ENCODE data around the gene LRP4. TPM values are rescaled to one million over a fixed set of nuclear protein-coding genes. Genes with fewer than 3 reads are reported as not detected.
A peak's percentile ranks its signal among the peaks of the same experiment; 100 is the strongest.

LRP4 gene
- total and polyA plus RNA-seq, 10 donors, result 0.88 to 30.7 (median 19.9) TPM

DNA sequence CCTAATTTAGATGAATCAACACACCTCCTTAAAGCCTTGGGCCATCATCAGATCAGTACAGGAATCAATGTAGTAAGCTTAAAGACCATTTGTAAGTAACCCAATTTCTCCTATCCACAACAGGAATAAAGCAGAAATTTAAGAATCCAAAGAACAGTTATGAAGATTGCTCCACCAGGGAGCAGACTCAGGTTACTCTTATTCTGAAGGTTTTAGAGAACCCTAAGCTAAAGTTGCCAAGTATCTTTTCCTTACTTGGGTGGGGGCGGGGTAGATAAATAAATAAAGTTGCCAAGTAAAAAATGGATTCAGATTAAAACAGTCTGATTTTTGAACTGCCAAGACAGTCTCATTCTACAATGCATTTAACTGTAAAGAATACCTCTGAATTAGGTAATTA lies 90.4 kb downstream of the LRP4 start:
- intact Hi-C loops (cut with DNase I; ENCODE audit: low total_unique reads), result no loop called here
- H3K27me3 ChIP-seq (replicated peaks in 1 of 7), result no peaks in the 10 kb centered on the region
- peaks cover 5 to 34% (median 24%) of the 10 kb centered on the region in 6 donors for H3K4me1 ChIP-seq
- no peaks in the 10 kb centered on the region for H3K9me3 ChIP-seq
- no peak for DNase-seq
- 74 to 93% (median 88%) methylated on average over 1 of the region's 1 CpG for WGBS, 5 donors
- H3K27ac ChIP-seq, result no peak overlapping the region
- TF ChIP-seq POLR2AphosphoS5 (IDR thresholded peaks at IDR 0.05) (no peak), POLR2A (IDR thresholded peaks at IDR 0.05) (no peak)
- TF ChIP-seq, protein P1, sequence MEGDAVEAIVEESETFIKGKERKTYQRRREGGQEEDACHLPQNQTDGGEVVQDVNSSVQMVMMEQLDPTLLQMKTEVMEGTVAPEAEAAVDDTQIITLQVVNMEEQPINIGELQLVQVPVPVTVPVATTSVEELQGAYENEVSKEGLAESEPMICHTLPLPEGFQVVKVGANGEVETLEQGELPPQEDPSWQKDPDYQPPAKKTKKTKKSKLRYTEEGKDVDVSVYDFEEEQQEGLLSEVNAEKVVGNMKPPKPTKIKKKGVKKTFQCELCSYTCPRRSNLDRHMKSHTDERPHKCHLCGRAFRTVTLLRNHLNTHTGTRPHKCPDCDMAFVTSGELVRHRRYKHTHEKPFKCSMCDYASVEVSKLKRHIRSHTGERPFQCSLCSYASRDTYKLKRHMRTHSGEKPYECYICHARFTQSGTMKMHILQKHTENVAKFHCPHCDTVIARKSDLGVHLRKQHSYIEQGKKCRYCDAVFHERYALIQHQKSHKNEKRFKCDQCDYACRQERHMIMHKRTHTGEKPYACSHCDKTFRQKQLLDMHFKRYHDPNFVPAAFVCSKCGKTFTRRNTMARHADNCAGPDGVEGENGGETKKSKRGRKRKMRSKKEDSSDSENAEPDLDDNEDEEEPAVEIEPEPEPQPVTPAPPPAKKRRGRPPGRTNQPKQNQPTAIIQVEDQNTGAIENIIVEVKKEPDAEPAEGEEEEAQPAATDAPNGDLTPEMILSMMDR (IDR thresholded peaks at IDR 0.05 in 8 of 11, conservative IDR thresholded peaks at IDR 0.05 in 3 of 11), result no peak
- no peaks in the 10 kb centered on the region for H3K36me3 ChIP-seq
- no peak overlapping the region for H3K4me3 ChIP-seq

DNA sequence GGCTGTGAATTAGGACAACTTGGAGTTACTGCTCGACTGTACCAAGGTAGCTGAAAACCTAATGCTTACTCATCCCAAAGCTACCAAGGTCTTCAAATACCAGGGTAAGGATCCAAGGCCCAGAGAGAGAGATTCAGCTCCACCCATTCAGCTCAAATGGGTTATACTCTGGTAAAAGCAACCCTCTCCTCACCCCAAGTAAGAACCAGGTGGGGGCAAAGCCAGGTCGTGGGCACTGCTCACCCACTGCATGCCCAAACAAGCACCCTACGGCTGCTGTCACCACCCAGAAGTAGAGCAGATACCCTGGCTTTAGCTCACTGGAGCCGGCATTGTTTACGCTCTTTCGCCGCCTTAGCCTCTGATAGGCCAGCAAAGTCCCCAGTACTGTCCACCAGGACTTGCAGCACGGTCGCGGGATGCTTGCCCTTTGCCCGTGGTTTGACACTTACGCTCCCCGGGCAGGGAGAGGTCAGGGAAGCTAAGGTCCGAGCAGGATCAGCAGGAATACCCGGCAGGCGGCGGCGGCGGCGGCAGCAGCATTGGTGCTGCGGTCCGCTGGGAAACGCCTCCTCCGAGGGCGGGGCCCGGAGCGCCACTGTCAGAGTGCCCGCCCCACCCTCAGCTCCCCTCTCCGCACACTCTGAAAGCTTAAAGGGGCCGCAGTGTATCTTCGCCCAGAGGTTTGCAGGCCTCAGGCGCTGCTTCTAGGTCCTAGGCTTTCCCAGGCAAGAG lies 91.9 kb downstream of the LRP4 start:
- TF ChIP-seq, protein P1 (IDR thresholded peaks at IDR 0.05 in 8 of 11, conservative IDR thresholded peaks at IDR 0.05 in 3 of 11), result peak in 4 of 11 experiments; percentile 5 to 31 (median 22)
- TF ChIP-seq POLR2A (IDR thresholded peaks at IDR 0.05) (no peak), POLR2AphosphoS5 (IDR thresholded peaks at IDR 0.05) (peak; percentile 49 to 82 (median 75))
- H3K4me1 ChIP-seq, result peaks cover 5 to 34% (median 24%) of the 10 kb centered on the region in 6 donors
- H3K27me3 ChIP-seq (replicated peaks in 1 of 7), result no peaks in the 10 kb centered on the region
- peak overlapping the region in 6 of 8 donors; percentile 14 to 79 (median 69) for H3K27ac ChIP-seq
- no peaks in the 10 kb centered on the region for H3K36me3 ChIP-seq
- DNase-seq, result peak; percentile 95
- WGBS, 5 donors, result 4 to 7% (median 6%) methylated on average over 20 to 32 of the region's 32 CpGs
- peak overlapping the region; percentile 40 to 77 (median 51) for H3K4me3 ChIP-seq
- intact Hi-C loops (cut with DNase I; ENCODE audit: low total_unique reads), result no loop called here
- no peaks in the 10 kb centered on the region for H3K9me3 ChIP-seq

DNA sequence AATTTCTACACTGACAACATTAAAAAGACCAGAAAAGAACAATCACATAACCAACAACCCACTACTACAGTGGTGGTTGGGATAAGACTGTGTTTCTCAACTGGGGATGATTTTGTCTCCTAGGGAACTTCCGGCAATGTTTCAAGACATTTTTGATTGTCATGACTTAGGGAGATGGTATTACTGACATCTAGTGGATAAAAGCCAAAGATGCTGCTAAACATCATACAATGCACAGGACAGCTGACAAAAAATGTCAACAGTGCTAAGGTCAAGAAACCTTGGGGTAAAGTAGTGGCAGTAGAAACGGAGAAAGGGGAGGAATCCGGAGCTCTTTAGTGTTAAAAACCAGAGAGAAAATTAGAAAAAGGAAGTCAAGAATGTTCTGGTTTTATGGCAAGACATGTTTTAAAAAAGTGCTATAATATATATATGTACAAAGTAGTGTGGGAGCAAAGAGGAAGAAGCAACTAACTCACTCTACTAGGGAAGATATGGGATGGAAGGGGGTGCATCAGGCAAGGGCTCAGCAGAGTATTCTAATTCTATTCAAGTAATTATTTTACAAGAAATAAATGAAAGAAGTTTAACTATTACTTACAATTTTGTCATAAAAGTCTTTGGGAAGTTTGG lies 109.4 kb downstream of the LRP4 start:
- Histone ChIP-seq H3K36me3 (peaks cover 0 to 98% (median 47%) of the 10 kb centered on the region in 6 donors), H3K9me3 (no peaks in the 10 kb centered on the region), H3K27me3 (replicated peaks in 1 of 7) (no peaks in the 10 kb centered on the region), H3K27ac (no peak overlapping the region), H3K4me1 (peaks cover 0 to 10% (median 0%) of the 10 kb centered on the region in 6 donors), H3K4me3 (no peak overlapping the region)
- intact Hi-C loops (cut with DNase I; ENCODE audit: low total_unique reads), result no loop called here
- TF ChIP-seq POLR2AphosphoS5 (IDR thresholded peaks at IDR 0.05), result no peak
- TF ChIP-seq, protein P1 (IDR thresholded peaks at IDR 0.05 in 8 of 11, conservative IDR thresholded peaks at IDR 0.05 in 3 of 11), result peak in 4 of 11 experiments; percentile 14 to 34 (median 33)
- TF ChIP-seq POLR2A (IDR thresholded peaks at IDR 0.05), result no peak
- DNase-seq, result no peak
- WGBS, 5 donors, result 47 to 62% (median 55%) methylated on average over 3 of the region's 3 CpGs

Other genes starting within 250 kb of the LRP4 start
- 100 to 1,000 TPM in 2 of 7 donors, 10 to 100 TPM in 5; 62.5 to 137 (median 88.7) TPM for gene ARHGAP1, start 217.9 kb downstream of the LRP4 start, total RNA-seq
- 10 to 100 TPM; 13.3 to 26.5 (median 15.5) TPM for gene ARHGAP1, start 217.9 kb downstream of the LRP4 start, polyA plus RNA-seq
- gene ZNF408, start 217.5 kb downstream of the LRP4 start, total RNA-seq, result 10 to 100 TPM in 5 of 7 donors, 1 to 10 TPM in 2; 6.9 to 17.4 (median 10.8) TPM
- 10 to 100 TPM in 1 of 3 donors, 1 to 10 TPM in 2; 4.7 to 10.2 (median 6.1) TPM for gene ZNF408, start 217.5 kb downstream of the LRP4 start, polyA plus RNA-seq
- under 1 TPM in 2 of 7 donors, not detected in 5; 0.23 to 0.33 TPM for gene F2, start 199.3 kb downstream of the LRP4 start, total RNA-seq
- gene F2, start 199.3 kb downstream of the LRP4 start, polyA plus RNA-seq, result under 1 TPM in 1 of 3 donors, not detected in 2; 0.03 TPM
- gene CKAP5, start 72.3 kb downstream of the LRP4 start, total RNA-seq, result 10 to 100 TPM; 32.8 to 55.4 (median 46.0) TPM
- 1 to 10 TPM; 6.5 to 8.5 (median 7.9) TPM for gene CKAP5, start 72.3 kb downstream of the LRP4 start, polyA plus RNA-seq
- 10 to 100 TPM; 10.9 to 23.0 (median 16.2) TPM for gene CSTPP1, start 18.2 kb upstream of the LRP4 start, total RNA-seq
- 10 to 100 TPM in 1 of 3 donors, 1 to 10 TPM in 2; 8.6 to 10.8 (median 9.8) TPM for gene CSTPP1, start 18.2 kb upstream of the LRP4 start, polyA plus RNA-seq

All from spleen (tissue), 11 donors.